Epithelial cell of proximal tubule (primary cell): ENCODE results near the gene GJD4. TPM values are rescaled to one million over a fixed set of nuclear protein-coding genes. Genes with fewer than 3 reads are reported as not detected.
A peak's percentile ranks its signal among the peaks of the same experiment; 100 is the strongest.

ENCODE experiments used
- DNase-seq: peaks from one replicate; pipeline ENCODE4 v3.0.0-alpha.2; 2011; ENCODE audit warnings: low read depth
- H3K4me3 ChIP-seq: 2 replicates; pipeline ENCODE4 v1.5.1; 2011; ENCODE audit warnings: low read depth, mild to moderate bottlenecking, low read length
- CTCF ChIP-seq: conservative IDR thresholded peaks from 2 replicates; pipeline ENCODE4 v1.5.1; 2012; ENCODE audit warnings: low read depth, mild to moderate bottlenecking, low read length
- total RNA-seq: library from RNA; depleted of rRNA; stranded (reverse); fragments of >200 nt; gene quantifications from 2 replicates; pipeline ENCODE4 v1.2.3, GENCODE V29; 2015

GJD4 gene
- total RNA-seq, 1 donor from 2014 or later, result not detected

GRCh38 chr10:35642793-35643114, 37.6 kb downstream of the GJD4 start:
- no peak for TF ChIP-seq CTCF
- H3K4me3 ChIP-seq, result peak overlapping the region; percentile 68
- no peak for DNase-seq

- peak overlapping the region; percentile 68 for H3K4me3 ChIP-seq
- no peak for DNase-seq
- TF ChIP-seq CTCF, result peak; percentile 4
These were observed 38.3 kb downstream of the GJD4 start for GRCh38 chr10:35643151-35644049.

GRCh38 chr10:35644050-35644950, 39.2 kb downstream of the GJD4 start:
- DNase-seq, result no peak
- peak overlapping the region; percentile 68 for H3K4me3 ChIP-seq
- TF ChIP-seq CTCF, result no peak

- no peak for DNase-seq
- TF ChIP-seq CTCF, result no peak
These were observed 45.8 kb downstream of the GJD4 start for GRCh38 chr10:35650894-35651293.

GRCh38 chr10:35652824-35653223, 47.7 kb downstream of the GJD4 start:
- H3K4me3 ChIP-seq, result no peak overlapping the region
- TF ChIP-seq CTCF, result no peak
- DNase-seq, result no peak

More at GRCh38 chr10:35650894-35651293, 45.8 kb downstream of the GJD4 start:
- H3K4me3 ChIP-seq, result no peak overlapping the region

GRCh38 chr10:35657621-35658020, 52.5 kb downstream of the GJD4 start:
- TF ChIP-seq CTCF, result no peak
- DNase-seq, result no peak
- no peak overlapping the region for H3K4me3 ChIP-seq

Other genes starting within 250 kb of the GJD4 start
- gene FZD8, start 37.0 kb downstream of the GJD4 start, total RNA-seq, result 8.2 and 13.4 TPM in 2 replicates